Measurements from ENCODE around the gene TOP3B.
A peak's percentile ranks its signal among the peaks of the same experiment; 100 is the strongest.

Gene TOP3B

DNA sequence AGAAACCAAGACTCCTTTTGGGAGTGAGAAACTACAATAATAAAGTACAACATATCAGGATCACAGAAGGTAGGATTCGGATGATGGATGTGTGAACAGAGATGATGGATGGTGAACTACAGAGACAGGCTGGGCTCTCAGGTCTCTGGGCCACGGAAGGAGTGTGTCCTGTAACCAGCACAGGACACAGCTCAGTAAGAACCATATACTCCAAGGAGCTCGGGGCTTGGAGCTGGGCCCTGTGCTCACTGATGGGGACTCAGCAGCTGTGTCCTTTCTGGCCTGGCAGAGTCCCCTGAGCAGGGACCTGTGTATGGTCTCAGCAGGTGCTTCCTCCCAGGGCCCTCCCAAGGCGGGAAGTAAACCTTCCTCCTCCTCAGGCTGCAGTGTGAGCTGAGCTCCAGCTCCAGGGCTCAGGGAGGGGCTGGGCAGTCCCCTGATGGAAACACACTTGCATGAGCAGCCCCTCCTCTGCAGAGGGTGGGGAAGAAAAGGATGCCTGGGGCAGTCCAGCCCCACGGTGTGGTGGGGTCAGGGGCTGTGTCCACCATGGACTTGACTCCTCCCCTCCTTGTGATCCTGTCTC, 39.8 kb upstream of the TOP3B start:
- Histone ChIP-seq H3K4ac (ENCODE audit: low read depth, low read length) (no peak overlapping the region), H3K79me2 (ENCODE audit: control insufficient read depth, insufficient read depth, low read length) (no peaks in the 10 kb centered on the region), H3K56ac (ENCODE audit: low read length) (no peak overlapping the region), H3K4me2 (ENCODE audit: low read length) (no peak overlapping the region), H3K27ac (ENCODE audit: low read depth, low read length) (no peak overlapping the region), H4K8ac (ENCODE audit: low read depth, low read length) (no peak overlapping the region), H3K9ac (ENCODE audit: low read length) (no peak overlapping the region), H2BK120ac (ENCODE audit: low read depth, low read length) (no peak overlapping the region), H3K23ac (ENCODE audit: low read length) (no peak overlapping the region), H3K4me1 (ENCODE audit: control insufficient read depth, low read depth, low read length) (peaks cover 4% of the 10 kb centered on the region), H3K4me3 (ENCODE audit: low read length) (no peak overlapping the region), H3K18ac (ENCODE audit: low read length) (no peak overlapping the region), H3K27me3 (ENCODE audit: insufficient read depth, low read length, poor library complexity) (no peaks in the 10 kb centered on the region), H4K5ac (ENCODE audit: low read length) (no peak overlapping the region), H3K36me3 (ENCODE audit: control insufficient read depth, insufficient read depth, low read length) (no peaks in the 10 kb centered on the region), H2BK5ac (ENCODE audit: low read length) (no peak overlapping the region), H3K79me1 (ENCODE audit: low read length) (no peaks in the 10 kb centered on the region), H2AK5ac (ENCODE audit: low read length) (no peak overlapping the region), H2BK15ac (replicated peaks; ENCODE audit: low read depth) (no peak overlapping the region)
- WGBS (ENCODE audit: extremely low coverage, insufficient coverage, low lambda C conversion rate) = no CpG with 5 or more reads among the region's 5 CpGs
- no peak for DNase-seq

DNA sequence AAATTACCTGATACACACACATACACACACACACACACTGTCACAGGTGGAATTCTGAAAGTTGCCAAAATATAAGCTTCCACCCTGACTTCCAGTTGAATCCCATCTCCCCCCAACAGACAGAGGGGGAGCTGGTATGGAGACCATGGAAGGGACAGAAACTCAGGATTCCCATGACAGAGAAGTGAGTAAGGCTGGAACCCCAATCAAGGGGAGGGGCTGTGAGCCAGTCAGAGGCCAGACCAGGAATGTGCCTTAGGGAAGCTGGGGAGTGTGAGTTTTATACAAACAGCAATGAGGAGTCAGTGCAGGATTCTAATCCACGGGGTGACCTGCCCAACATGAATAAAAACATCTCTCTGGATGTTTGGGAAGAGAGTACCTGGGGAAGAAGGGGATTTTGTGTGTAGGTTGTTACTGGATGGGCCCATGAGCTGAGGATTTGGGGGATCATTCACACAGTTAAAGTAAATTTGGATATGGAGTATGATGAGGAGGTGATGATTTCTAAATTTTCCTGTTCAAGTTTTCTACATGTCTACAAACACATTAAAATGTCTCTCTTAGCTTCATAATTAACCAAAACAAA, 38.7 kb upstream of the TOP3B start:
- Histone ChIP-seq H3K27me3 (ENCODE audit: insufficient read depth, low read length, poor library complexity) (no peaks in the 10 kb centered on the region), H3K4ac (ENCODE audit: low read depth, low read length) (no peak overlapping the region), H2AK5ac (ENCODE audit: low read length) (no peak overlapping the region), H3K4me1 (ENCODE audit: control insufficient read depth, low read depth, low read length) (peaks cover 4% of the 10 kb centered on the region), H3K56ac (ENCODE audit: low read length) (no peak overlapping the region), H4K8ac (ENCODE audit: low read depth, low read length) (no peak overlapping the region), H2BK5ac (ENCODE audit: low read length) (no peak overlapping the region), H3K36me3 (ENCODE audit: control insufficient read depth, insufficient read depth, low read length) (no peaks in the 10 kb centered on the region), H3K18ac (ENCODE audit: low read length) (no peak overlapping the region), H2BK120ac (ENCODE audit: low read depth, low read length) (no peak overlapping the region), H2BK15ac (replicated peaks; ENCODE audit: low read depth) (no peak overlapping the region), H3K4me3 (ENCODE audit: low read length) (no peak overlapping the region), H3K9ac (ENCODE audit: low read length) (no peak overlapping the region), H3K79me2 (ENCODE audit: control insufficient read depth, insufficient read depth, low read length) (no peaks in the 10 kb centered on the region), H3K79me1 (ENCODE audit: low read length) (no peaks in the 10 kb centered on the region), H3K27ac (ENCODE audit: low read depth, low read length) (no peak overlapping the region), H4K5ac (ENCODE audit: low read length) (no peak overlapping the region), H3K23ac (ENCODE audit: low read length) (no peak overlapping the region), H3K4me2 (ENCODE audit: low read length) (no peak overlapping the region)
- WGBS (ENCODE audit: extremely low coverage, insufficient coverage, low lambda C conversion rate) = no CpG with 5 or more reads among the region's 1 CpG
- peak; percentile 67 for DNase-seq

DNA sequence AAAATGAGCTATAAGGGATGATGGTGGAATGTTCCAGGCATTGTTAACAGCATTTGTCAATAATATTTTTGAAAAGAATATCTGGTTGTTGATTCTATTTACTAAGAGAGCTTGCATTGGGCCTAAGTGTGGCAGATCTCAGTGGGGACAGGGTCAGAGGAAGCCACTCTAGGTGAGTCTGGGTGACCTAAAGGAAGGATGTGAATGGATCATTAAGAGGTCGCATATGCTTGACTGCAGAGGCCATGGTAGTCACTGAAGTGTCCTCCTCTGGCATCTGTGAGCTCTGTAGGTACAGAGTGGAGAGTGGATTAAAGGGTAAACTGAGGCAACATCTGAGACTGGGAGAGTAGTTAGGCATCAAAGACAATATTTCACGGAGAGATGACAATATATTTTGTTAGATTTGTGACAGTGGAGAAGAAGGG, 37.9 kb upstream of the TOP3B start:
- H4K8ac ChIP-seq (ENCODE audit: low read depth, low read length) = no peak overlapping the region
- DNase-seq = no peak

DNA sequence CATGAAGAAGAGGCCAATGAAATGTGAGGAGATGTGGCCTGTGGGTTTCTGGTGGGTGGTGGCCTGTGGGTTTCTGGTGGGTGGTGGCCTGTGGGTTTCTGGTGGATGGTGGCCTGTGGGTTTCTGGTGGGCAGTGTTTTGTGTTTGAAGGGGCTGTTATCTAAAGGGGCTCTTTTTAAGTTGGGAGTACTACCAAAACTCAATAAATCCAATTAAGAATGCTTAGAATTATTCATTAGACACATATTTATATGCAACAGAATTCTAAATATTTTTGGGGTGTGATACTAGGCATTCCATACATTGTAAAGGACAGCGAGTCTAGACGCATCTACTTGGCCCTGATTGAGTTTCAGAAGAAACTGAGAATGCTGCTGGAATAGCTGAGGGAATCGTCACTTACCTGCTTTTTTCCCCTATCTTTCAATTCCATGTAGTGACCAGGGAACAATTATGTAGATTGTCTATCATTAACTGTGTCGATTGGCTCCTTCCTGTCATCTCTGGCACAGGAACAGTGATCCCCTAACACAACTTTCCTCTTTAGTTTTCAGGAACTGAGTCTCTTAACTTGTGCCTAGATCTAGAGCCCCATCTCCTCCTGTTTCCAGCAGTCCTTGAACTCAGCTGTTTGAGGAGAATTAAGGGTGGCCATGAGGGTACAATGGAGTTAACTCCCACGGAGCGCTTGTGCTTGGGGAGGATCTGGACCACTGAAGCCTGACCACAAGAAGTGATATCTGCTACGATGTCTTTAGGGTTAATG, 37.3 kb upstream of the TOP3B start:
- Histone ChIP-seq H2BK15ac (replicated peaks; ENCODE audit: low read depth) (no peak overlapping the region), H3K27me3 (ENCODE audit: insufficient read depth, low read length, poor library complexity) (no peaks in the 10 kb centered on the region), H3K27ac (ENCODE audit: low read depth, low read length) (no peak overlapping the region), H3K4ac (ENCODE audit: low read depth, low read length) (no peak overlapping the region), H2BK120ac (ENCODE audit: low read depth, low read length) (no peak overlapping the region), H4K5ac (ENCODE audit: low read length) (no peak overlapping the region), H3K36me3 (ENCODE audit: control insufficient read depth, insufficient read depth, low read length) (no peaks in the 10 kb centered on the region), H3K9ac (ENCODE audit: low read length) (no peak overlapping the region), H2BK5ac (ENCODE audit: low read length) (no peak overlapping the region), H3K4me2 (ENCODE audit: low read length) (no peak overlapping the region), H3K23ac (ENCODE audit: low read length) (no peak overlapping the region), H3K56ac (ENCODE audit: low read length) (no peak overlapping the region), H4K8ac (ENCODE audit: low read depth, low read length) (no peak overlapping the region), H3K4me1 (ENCODE audit: control insufficient read depth, low read depth, low read length) (peaks cover 4% of the 10 kb centered on the region), H3K79me1 (ENCODE audit: low read length) (no peaks in the 10 kb centered on the region), H3K79me2 (ENCODE audit: control insufficient read depth, insufficient read depth, low read length) (no peaks in the 10 kb centered on the region), H3K18ac (ENCODE audit: low read length) (no peak overlapping the region), H2AK5ac (ENCODE audit: low read length) (no peak overlapping the region), H3K4me3 (ENCODE audit: low read length) (no peak overlapping the region)
- DNase-seq = no peak
- WGBS (ENCODE audit: extremely low coverage, insufficient coverage, low lambda C conversion rate) = no CpG with 5 or more reads among the region's 7 CpGs

More for the DNA sequence above, 37.9 kb upstream of the TOP3B start:
- Histone ChIP-seq H3K56ac (ENCODE audit: low read length) (no peak overlapping the region), H2BK120ac (ENCODE audit: low read depth, low read length) (no peak overlapping the region), H3K4me3 (ENCODE audit: low read length) (no peak overlapping the region), H3K79me1 (ENCODE audit: low read length) (no peaks in the 10 kb centered on the region), H3K23ac (ENCODE audit: low read length) (no peak overlapping the region), H2BK15ac (replicated peaks; ENCODE audit: low read depth) (no peak overlapping the region), H3K79me2 (ENCODE audit: control insufficient read depth, insufficient read depth, low read length) (no peaks in the 10 kb centered on the region), H2AK5ac (ENCODE audit: low read length) (no peak overlapping the region), H3K4me1 (ENCODE audit: control insufficient read depth, low read depth, low read length) (peaks cover 4% of the 10 kb centered on the region), H3K18ac (ENCODE audit: low read length) (no peak overlapping the region), H3K27me3 (ENCODE audit: insufficient read depth, low read length, poor library complexity) (no peaks in the 10 kb centered on the region), H3K4ac (ENCODE audit: low read depth, low read length) (no peak overlapping the region), H2BK5ac (ENCODE audit: low read length) (no peak overlapping the region), H3K4me2 (ENCODE audit: low read length) (no peak overlapping the region), H3K36me3 (ENCODE audit: control insufficient read depth, insufficient read depth, low read length) (no peaks in the 10 kb centered on the region), H3K9ac (ENCODE audit: low read length) (no peak overlapping the region), H3K27ac (ENCODE audit: low read depth, low read length) (no peak overlapping the region), H4K5ac (ENCODE audit: low read length) (no peak overlapping the region)
- WGBS (ENCODE audit: extremely low coverage, insufficient coverage, low lambda C conversion rate) = no CpG with 5 or more reads among the region's 2 CpGs

DNA sequence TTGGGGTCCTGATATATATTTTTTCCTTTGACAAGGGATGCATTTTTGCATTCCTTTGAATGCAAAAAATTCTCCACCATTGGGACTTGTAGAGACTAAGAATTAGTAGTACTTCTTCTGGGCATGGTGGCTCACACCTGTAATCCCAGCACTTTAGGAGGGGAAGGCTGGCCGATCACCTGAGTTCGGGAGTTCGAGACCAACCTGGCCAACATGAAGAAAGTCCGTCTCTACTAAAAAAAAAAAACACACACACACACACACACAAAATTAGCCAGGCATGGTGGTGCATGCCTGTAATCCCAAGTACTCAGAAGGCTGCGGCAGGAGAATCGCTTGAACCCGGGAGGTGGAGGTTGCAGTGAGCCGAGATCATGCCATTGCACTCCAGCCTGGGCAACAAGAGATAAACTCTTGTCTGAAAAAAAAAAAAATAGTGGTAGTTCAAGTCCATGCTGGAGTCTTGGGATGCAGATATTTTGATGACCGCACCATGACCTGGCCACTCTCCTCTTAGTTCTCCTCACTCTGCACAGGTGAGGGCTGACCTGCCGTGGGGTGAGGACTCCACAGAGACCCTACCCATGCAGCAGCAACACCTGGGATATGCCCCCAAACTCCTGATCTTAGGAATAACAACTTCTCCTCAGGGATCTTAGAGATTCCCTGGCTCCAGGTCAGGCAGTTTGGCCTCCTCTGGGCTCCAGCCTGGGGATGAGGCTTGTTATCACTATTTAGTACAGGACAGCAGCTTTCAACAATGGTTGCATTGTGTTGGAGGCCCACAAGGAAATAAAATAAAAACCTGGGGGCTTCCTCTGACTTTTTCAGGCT, 36.5 kb upstream of the TOP3B start:
- no peaks in the 10 kb centered on the region for H3K79me1 ChIP-seq (ENCODE audit: low read length)
- no peaks in the 10 kb centered on the region for H3K79me2 ChIP-seq (ENCODE audit: control insufficient read depth, insufficient read depth, low read length)
- H3K27me3 ChIP-seq (ENCODE audit: insufficient read depth, low read length, poor library complexity) = no peaks in the 10 kb centered on the region
- no peak overlapping the region for H3K9ac ChIP-seq (ENCODE audit: low read length)
- no peak overlapping the region for H3K27ac ChIP-seq (ENCODE audit: low read depth, low read length)
- no peak overlapping the region for H3K23ac ChIP-seq (ENCODE audit: low read length)
- no peak overlapping the region for H4K5ac ChIP-seq (ENCODE audit: low read length)
- DNase-seq = no peak
- no peak overlapping the region for H3K56ac ChIP-seq (ENCODE audit: low read length)
- H2BK120ac ChIP-seq (ENCODE audit: low read depth, low read length) = no peak overlapping the region
- H3K4me3 ChIP-seq (ENCODE audit: low read length) = no peak overlapping the region
- no peaks in the 10 kb centered on the region for H3K36me3 ChIP-seq (ENCODE audit: control insufficient read depth, insufficient read depth, low read length)
- H2AK5ac ChIP-seq (ENCODE audit: low read length) = no peak overlapping the region
- no peak overlapping the region for H3K18ac ChIP-seq (ENCODE audit: low read length)
- H2BK15ac ChIP-seq (replicated peaks; ENCODE audit: low read depth) = no peak overlapping the region
- H2BK5ac ChIP-seq (ENCODE audit: low read length) = no peak overlapping the region
- no peak overlapping the region for H4K8ac ChIP-seq (ENCODE audit: low read depth, low read length)
- no peak overlapping the region for H3K4me2 ChIP-seq (ENCODE audit: low read length)
- no CpG with 5 or more reads among the region's 10 CpGs for WGBS (ENCODE audit: extremely low coverage, insufficient coverage, low lambda C conversion rate)
- H3K4me1 ChIP-seq (ENCODE audit: control insufficient read depth, low read depth, low read length) = peaks cover 4% of the 10 kb centered on the region
- no peak overlapping the region for H3K4ac ChIP-seq (ENCODE audit: low read depth, low read length)

All from mesendoderm (in vitro differentiated cells).